HL-60/S4 (cell line): Measurements from ENCODE around the gene MTOR.

Experiments used
- in situ Hi-C: fragments of 300-500 bp; cut with MboI; formaldehyde crosslinking; loops from 2 replicates; pipeline ENCODE4 v1.14.3; 2022; ENCODE audit warnings: low sequenced_read_pairs

MTOR gene

GRCh38 chr1:11156441-11156840, 105.9 kb downstream of the MTOR start:
- in situ Hi-C loops: no loop called here

DNA sequence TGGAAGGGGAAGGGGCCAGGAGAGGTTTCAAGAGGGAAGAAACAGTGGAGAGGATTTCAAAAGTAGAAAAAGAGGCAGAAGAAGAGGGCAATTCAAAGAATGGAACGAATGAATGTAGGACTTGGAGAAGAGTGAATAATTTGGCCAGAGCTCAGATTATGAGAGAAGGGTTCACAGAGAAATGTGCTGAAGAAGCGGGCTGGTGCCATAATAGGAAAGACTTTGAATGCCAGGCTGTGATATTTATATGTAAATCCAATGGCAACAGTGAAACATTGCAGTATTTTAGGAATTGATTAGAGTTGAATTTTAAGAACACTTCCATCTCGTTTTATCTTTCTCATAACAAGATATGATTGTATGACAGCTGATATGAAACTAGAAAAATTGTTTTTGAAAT, 109.2 kb downstream of the MTOR start:
- in situ Hi-C loops: no loop called here

DNA sequence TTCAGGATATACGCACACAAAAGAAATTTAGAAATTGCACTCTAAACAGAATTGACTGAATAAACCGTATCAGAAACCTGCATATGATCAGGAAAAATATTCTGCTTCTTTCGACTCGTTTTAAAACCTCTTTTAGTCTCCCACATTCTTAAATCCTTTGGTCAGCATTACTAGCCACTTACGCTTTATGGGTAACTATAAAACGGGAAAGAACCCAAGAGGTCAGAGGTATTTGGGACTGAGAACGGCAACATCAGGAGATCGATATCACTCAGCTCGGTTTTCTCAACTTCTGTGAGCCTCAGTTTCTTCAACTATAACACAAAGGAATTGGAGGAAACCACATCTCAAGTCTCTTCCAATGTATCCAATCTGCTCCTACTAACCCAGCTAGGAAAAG, 109.6 kb downstream of the MTOR start:
- in situ Hi-C loops: no loop called here

GRCh38 chr1:11151826-11152612, 110.3 kb downstream of the MTOR start:
- in situ Hi-C loops: no loop called here

GRCh38 chr1:11151114-11151513, 111.2 kb downstream of the MTOR start:
- in situ Hi-C loops: no loop called here

DNA sequence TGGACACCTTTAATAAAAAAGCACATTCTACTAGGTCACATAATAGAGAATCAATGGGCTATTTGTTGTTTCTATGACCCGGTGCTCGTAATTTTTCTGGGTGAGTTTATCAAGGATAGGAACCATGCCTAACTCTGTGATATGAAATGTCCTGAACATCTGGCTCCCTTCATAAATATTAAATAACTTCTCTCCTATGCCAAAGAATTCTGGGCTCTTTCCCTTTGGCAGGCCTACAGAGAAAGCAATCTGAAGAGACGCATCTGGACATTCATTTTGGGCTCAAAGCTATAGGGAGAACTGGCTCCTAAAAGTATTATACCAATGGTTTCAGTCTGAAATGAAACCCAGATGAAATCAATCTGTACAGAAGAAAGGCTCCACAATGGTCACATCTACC, 112.0 kb downstream of the MTOR start:
- in situ Hi-C loops: no loop called here

DNA sequence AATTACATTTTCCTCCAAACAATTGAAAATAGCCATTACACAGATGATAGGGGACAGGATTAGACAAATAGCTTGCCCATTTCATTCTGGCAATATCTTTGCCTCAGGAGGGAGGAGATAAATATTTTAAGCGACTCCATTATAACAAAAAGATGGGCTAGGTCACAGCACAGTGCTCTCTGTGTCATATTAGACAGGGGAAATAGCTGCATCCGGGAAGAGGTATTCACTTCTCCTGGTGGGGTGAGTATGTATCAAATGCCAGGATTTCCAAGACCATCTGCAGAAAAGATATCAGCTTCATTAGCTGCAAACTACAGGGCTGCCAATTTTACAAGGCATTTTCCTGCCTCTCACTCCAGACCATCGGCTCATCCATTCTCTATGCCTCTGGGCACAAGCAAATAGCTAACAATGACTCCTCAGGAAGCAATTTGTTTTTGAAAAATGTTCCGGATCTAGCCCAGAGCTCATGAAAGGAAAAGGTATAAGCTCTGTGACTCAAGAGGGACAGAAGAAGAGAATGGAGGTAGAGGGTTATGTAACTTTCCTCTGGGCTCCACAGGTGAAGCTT, 115.1 kb downstream of the MTOR start:
- in situ Hi-C loops: no loop called here

GRCh38 chr1:11145741-11146140, 116.6 kb downstream of the MTOR start:
- in situ Hi-C loops: no loop called here

DNA sequence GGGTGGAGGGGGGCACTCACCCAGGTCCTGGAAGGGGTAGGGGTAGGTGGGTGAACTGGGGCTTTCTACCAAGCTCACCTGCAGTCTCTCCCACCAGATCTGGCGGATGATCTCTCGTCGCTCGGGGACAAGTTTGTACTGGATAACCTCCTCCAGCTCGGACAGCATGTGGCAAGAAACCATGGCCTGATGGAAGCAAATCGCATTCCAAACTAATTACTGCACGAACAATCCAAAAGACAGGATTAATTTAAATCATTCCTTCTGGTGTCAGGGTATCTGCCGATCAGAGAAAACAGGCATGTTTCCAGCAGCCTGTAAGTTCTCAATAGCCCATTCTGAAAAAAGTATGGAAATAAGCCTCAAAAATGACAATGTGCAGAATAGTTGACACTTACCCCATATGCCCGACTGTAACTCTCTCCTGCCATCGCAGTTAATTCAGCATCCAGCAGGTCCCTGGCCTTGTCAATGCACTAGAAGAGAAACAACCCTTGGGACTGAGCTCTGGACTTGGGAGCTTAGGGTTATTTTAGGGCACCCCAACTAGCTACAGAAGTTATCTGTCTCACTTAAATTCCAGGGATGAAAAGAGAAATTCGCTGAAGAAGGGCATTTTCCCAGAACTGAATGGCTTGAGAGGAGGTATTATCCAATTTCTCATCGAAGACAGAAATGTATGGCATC, 117.6 kb downstream of the MTOR start:
- in situ Hi-C loops: no loop called here

DNA sequence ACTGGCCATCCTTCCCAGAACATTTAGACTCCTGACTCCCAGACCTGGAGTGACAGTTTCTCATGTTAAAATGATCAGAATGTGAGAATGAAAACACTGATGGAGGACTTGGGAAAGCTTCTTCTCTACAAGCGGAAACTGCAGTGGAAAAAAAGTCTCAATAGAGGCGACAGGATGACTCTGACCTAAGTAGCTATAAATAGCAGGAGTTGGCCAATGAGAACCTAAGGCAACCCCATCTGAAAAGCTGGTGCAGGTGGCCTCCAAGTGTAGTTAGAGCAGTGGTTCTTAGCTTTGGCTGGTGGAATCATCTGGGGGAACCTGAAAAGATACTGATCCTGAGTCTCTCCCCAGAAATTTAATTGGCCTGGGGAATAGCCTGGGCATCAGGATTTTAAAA, 118.4 kb downstream of the MTOR start:
- in situ Hi-C loops: no loop called here

DNA sequence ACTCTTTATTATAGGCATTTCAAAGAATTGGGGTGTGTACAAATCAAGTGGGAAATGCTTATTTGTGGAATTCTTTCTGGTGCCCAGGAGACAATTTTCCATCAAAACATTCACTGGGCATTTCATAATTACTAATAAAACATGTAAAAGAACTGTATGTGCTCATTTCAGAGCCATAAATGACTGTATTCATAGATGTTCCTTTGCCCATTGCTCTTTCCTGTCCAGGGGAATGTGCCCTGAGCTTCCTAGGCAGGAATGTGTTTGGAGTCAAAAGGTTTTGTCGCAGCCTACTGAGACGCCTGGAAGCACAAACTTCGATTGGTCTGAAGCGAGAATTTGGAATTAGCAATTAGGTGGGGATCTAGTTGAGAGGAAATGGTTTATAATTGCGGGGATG, 119.0 kb downstream of the MTOR start:
- in situ Hi-C loops: no loop called here

GRCh38 chr1:11142618-11143391, 119.5 kb downstream of the MTOR start:
- in situ Hi-C loops: no loop called here

- in situ Hi-C loops: no loop called here
Observed at GRCh38 chr1:11138952-11139351, 123.4 kb downstream of the MTOR start.

- in situ Hi-C loops: no loop called here
Observed at GRCh38 chr1:11138029-11138428, 124.3 kb downstream of the MTOR start.

DNA sequence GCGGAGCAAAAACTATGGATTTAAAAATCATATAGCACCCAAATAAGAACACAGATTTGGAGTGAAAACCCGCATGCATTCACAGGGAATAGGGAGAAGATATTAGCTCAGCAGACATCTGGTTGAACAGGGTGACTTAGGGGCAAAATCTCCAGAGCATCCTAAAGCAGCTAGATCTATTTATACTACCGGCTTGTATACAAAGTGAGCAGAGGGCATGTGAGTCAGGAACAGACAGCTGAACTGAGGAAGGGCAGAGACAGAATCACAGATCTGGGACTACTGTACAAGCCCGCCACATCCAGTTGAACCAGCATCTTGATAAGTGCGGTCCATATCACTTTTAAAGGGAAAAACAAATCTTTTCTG, 127.5 kb downstream of the MTOR start:
- in situ Hi-C loops: no loop called here

GRCh38 chr1:11134251-11134897, 128.0 kb downstream of the MTOR start:
- in situ Hi-C loops: no loop called here

- in situ Hi-C loops: no loop called here
Observed at GRCh38 chr1:11132563-11133293, 129.6 kb downstream of the MTOR start.

- in situ Hi-C loops: no loop called here
Observed at GRCh38 chr1:11131816-11132215, 130.5 kb downstream of the MTOR start.

GRCh38 chr1:11130406-11130805, 131.9 kb downstream of the MTOR start:
- in situ Hi-C loops: no loop called here

DNA sequence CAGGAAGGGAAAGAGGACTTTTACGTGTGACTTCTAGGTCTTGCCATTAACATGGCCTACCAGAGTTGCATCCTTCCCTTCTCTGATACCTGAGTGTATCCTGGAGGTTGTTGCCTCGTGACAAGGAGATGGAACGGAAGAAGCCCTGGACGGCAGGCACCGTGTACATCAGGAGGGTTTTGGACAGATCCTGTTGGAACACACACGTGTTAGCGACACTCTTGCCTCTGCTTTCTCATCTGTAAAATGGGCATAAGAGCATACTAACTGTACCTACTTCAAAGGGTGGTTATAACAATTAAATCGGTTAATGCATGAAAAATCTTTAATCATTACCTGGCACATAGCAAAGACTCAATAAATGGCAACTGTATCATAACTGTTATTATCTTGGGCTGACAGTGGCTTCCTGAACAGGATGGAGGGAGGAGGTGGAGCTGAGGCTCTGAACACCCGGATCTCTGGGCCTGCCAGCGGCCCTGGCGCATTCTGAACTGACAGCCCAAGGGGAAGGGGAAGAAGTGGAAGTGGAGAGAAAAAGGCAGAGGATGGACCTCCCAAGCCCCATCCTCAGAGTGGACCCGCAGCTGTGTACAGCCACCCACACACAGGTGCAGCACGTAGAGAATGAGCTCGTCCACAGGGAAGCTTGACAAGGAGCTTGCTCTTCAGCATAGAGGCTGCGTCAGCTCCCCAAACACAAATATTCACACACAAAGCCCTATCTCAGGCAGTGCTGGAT, 132.5 kb downstream of the MTOR start:
- in situ Hi-C loops: no loop called here
